ENCODE results near the gene SYNGR3. TPM values are rescaled to one million over a fixed set of nuclear protein-coding genes. Genes with fewer than 3 reads are reported as not detected.
"Not testable (repeated sequence)": the region's sequence is repeated elsewhere in the genome, so short reads cannot be mapped to it uniquely, and the experiment has no call there.

Gene SYNGR3
- total and polyA plus RNA-seq, 12 donors: 0.54 to 10.9 (median 2.8) TPM; not detected in 2

GRCh38 chr16:1961651-1962067 is 28.1 kb upstream of the SYNGR3 start:
- H3K27ac ChIP-seq: no peak overlapping the region
- H3K4me3 ChIP-seq: no peak overlapping the region
- intact Hi-C loops (cut with DNase I): no loop called here
- DNase-seq: no peak
- H3K27me3 ChIP-seq: no peaks in the 10 kb centered on the region
- H3K36me3 ChIP-seq (replicated peaks in 1 of 2): peaks cover 0 to 23% of the 10 kb centered on the region in 2 donors
- TF ChIP-seq POLR2A (IDR thresholded peaks at IDR 0.05) (no peak), CTCF (IDR thresholded peaks at IDR 0.05) (no peak)
- 58 to 73% (median 65%) methylated on average over 3 to 6 of the region's 6 CpGs for WGBS, 4 donors
- no peaks in the 10 kb centered on the region for H3K9me3 ChIP-seq (replicated peaks in 1 of 3)
- peaks cover 10 to 29% of the 10 kb centered on the region in 2 donors for H3K4me1 ChIP-seq (replicated peaks in 1 of 2)

GRCh38 chr16:1962161-1963153 is 27.3 kb upstream of the SYNGR3 start:
- H3K27ac ChIP-seq; intact Hi-C loops (cut with DNase I); DNase-seq; H3K9me3 ChIP-seq (replicated peaks in 1 of 3); H3K27me3 ChIP-seq: not testable (repeated sequence)
- Histone ChIP-seq H3K4me3 (peak overlapping the region in 1 of 4 donors; percentile 90), H3K4me1 (replicated peaks in 1 of 2) (peaks cover 10 to 29% of the 10 kb centered on the region in 2 donors), H3K36me3 (replicated peaks in 1 of 2) (peaks cover 0 to 23% of the 10 kb centered on the region in 2 donors)
- WGBS, 4 donors: 81 to 86% (median 84%) methylated on average over 21 to 37 of the region's 37 CpGs

DNA sequence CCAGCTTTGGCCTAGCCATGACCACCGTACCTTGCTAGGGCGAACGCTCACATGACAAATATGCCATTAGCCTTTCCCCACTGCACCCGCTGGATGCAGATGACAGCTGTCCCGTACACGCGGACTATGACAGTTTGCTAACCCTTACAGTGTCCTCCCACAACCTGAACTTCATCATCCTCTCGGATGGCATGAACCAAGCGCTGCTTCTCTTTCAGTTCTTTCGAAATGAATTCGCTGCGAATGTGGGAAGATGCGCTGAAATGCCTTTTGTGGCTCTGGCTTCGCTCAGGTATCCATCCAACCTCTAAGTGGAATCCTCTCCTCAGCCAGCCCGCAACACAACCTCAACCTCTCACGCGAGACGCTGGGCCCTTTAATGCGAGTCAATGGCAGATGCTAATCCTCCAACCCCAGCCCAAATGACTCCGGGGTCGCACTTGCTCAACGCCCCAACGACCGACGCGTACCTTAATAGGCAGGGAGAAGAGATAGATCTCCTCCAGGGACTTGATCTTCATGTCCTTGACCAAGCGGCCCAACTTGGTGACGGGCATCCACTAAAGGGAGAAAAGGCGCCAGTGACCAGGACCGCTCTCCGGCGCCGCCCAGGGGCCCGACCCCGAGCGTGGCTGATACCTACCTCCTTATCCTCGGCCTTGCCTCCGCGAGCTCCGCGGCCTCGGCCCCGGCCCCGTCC is 25.8 kb upstream of the SYNGR3 start:
- Histone ChIP-seq H3K4me1 (replicated peaks in 1 of 2) (peaks cover 10 to 29% of the 10 kb centered on the region in 2 donors), H3K9me3 (replicated peaks in 1 of 3) (no peaks in the 10 kb centered on the region), H3K4me3 (peak overlapping the region in 3 of 4 donors; percentile 71 to 90 (median 72)), H3K27ac (peak overlapping the region; percentile 92 to 98 (median 95)), H3K27me3 (no peaks in the 10 kb centered on the region), H3K36me3 (replicated peaks in 1 of 2) (peaks cover 0 to 23% of the 10 kb centered on the region in 2 donors)
- intact Hi-C loops (cut with DNase I): no loop called here
- peak in 6 of 7 donors; percentile 38 to 83 (median 62) for DNase-seq
- WGBS, 4 donors: 8 to 13% (median 10%) methylated on average over 25 to 44 of the region's 44 CpGs
- TF ChIP-seq POLR2A (IDR thresholded peaks at IDR 0.05) (no peak), CTCF (IDR thresholded peaks at IDR 0.05) (peak in 2 of 6 experiments; percentile 20 to 26)

- Histone ChIP-seq H3K4me1 (replicated peaks in 1 of 2) (peaks cover 10 to 29% of the 10 kb centered on the region in 2 donors), H3K27ac (peak within 1 kb of the TSS; percentile 92 to 98 (median 95)), H3K27me3 (no peaks in the 10 kb centered on the region), H3K9me3 (replicated peaks in 1 of 3) (no peaks in the 10 kb centered on the region), H3K36me3 (replicated peaks in 1 of 2) (peaks cover 0 to 23% of the 10 kb centered on the region in 2 donors), H3K4me3 (peak within 1 kb of the TSS; percentile 72 to 92 (median 90))
- intact Hi-C loops (cut with DNase I): no loop called here
- 0 to 2% (median 1%) methylated on average over 10 to 97 of the region's 97 CpGs for WGBS, 4 donors
- peak; percentile 98 to 100 (median 100) for DNase-seq
- peak; percentile 95 to 96 for TF ChIP-seq POLR2A (IDR thresholded peaks at IDR 0.05)
- peak in 1 of 6 experiments; percentile 14 for TF ChIP-seq CTCF (IDR thresholded peaks at IDR 0.05)
Observed at GRCh38 chr16:1964506-1965395, 25.0 kb upstream of the SYNGR3 start, which contains the start of gene RPS2. RPS2 (minus strand) TSS chr16:1964826; CDS start chr16:1964625, 201 bp downstream.

Measured in adrenal gland (tissue), 12 donors.